OCI-LY1 (cell line): ENCODE data around the gene ZNF718.

ENCODE experiments used
- EZH2 ChIP-seq: fragments of 200-600 bp; sonication (generic), shearing (Covaris generic); IDR thresholded peaks from 2 replicates; pipeline ENCODE4 v1.8.0; 2017; ENCODE audit warnings: borderline replicate concordance, mixed run types, mild to moderate bottlenecking, antibody characterized with exemption, low read length, moderate library complexity, mixed read lengths
- TF ChIP-seq, protein P1 (sequence below): fragments of 200-600 bp; sonication (generic), shearing (Covaris generic); IDR thresholded peaks from 2 replicates; pipeline ENCODE4 v1.5.1; 2017; ENCODE audit warnings: mild to moderate bottlenecking, antibody characterized with exemption, low read length, moderate library complexity, mixed read lengths

DNA sequence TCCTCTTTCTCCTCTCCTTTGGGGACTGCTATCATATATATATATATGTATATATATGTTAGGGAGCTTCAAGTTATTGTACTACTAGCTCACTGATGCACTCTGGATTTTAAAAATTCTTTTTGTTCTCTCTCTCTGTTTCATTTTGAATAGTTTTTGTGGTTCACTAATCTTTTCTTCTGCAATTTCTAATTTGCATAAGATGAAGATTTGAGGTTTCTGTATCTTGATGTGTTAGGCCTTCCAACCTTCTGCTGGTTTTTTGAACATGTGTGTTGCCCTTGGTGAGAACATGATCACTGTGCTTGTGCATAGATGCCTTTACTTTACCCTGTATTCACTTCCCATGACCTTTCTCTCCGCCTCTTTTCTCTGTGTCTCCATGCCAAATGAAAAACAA, 7.8 kb upstream of the ZNF718 start:
- TF ChIP-seq, protein P1, sequence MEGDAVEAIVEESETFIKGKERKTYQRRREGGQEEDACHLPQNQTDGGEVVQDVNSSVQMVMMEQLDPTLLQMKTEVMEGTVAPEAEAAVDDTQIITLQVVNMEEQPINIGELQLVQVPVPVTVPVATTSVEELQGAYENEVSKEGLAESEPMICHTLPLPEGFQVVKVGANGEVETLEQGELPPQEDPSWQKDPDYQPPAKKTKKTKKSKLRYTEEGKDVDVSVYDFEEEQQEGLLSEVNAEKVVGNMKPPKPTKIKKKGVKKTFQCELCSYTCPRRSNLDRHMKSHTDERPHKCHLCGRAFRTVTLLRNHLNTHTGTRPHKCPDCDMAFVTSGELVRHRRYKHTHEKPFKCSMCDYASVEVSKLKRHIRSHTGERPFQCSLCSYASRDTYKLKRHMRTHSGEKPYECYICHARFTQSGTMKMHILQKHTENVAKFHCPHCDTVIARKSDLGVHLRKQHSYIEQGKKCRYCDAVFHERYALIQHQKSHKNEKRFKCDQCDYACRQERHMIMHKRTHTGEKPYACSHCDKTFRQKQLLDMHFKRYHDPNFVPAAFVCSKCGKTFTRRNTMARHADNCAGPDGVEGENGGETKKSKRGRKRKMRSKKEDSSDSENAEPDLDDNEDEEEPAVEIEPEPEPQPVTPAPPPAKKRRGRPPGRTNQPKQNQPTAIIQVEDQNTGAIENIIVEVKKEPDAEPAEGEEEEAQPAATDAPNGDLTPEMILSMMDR = no peak
- no peak for TF ChIP-seq EZH2
